SK-N-MC (cell line): Measurements from ENCODE around the gene MST1R.

Source experiments
- EZH2 ChIP-seq: fragments of 200-600 bp; sonication (generic); IDR thresholded peaks from one replicate; pipeline ENCODE4 v1.6.1; 2017; ENCODE audit warnings: antibody characterized with exemption
- FOXP2 ChIP-seq: optimal IDR thresholded peaks from 2 replicates; pipeline ENCODE3; 2011; ENCODE audit warnings: mild to moderate bottlenecking, moderate library complexity; ENCODE audit not compliant: insufficient read depth; ENCODE audit errors: extremely low read length, control extremely low read depth
- POLR2AphosphoS5 ChIP-seq: IDR thresholded peaks from 2 replicates; pipeline ENCODE4 v1.6.1; 2012; ENCODE audit warnings: mild to moderate bottlenecking, low read depth, low read length, borderline replicate concordance

DNA sequence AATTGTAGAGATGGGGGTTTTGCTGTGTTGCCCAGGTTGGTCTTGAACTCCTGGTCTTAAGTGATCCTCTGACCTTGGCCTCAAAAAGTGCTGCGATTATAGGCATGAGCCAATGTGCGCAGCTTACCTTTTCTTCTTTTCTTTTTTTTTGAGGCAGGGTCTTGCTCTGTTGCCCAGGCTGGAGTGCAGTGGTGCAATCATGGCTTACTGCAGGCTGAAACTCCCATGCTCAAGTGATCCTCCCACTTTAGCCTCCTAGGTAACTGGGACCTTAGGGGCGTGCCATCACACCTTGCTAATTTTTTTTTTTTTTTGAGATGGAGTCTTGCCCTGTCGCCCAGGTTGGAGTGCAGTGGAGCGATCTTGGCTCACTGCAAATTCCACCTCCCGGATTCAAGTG lies 49.3 kb upstream of the MST1R start:
- TF ChIP-seq EZH2, result no peak
- no peak for TF ChIP-seq POLR2AphosphoS5
- no peak for TF ChIP-seq FOXP2
